Right cardiac atrium (tissue), 5 donors: Measurements from ENCODE around the gene CASK. TPM values are rescaled to one million over a fixed set of nuclear protein-coding genes. Genes with fewer than 3 reads are reported as not detected.
A peak's percentile ranks its signal among the peaks of the same experiment; 100 is the strongest.

Experiments used
- ATAC-seq, 2 donors: fragments of 200-7000 bp; cut with Tn5 transposase; one replicate each; pipeline versions ENCODE4 v1.8.0 to v1.9.1; 2020; ENCODE audit warnings: moderate library complexity in 2 of 2, mild to moderate bottlenecking in 1 of 2
- DNase-seq, 3 donors: peaks; one replicate each; pipeline ENCODE4 v3.0.0-alpha.2; 2020
- H3K27ac ChIP-seq: one replicate; pipeline ENCODE4 v1.5.1; 2013; ENCODE audit warnings: mild to moderate bottlenecking, low read length, control low read depth, moderate library complexity
- H3K27me3 ChIP-seq: one replicate; pipeline ENCODE4 v1.6.1; 2013; ENCODE audit not compliant: control insufficient read depth, insufficient read depth
- H3K4me1 ChIP-seq: one replicate; pipeline ENCODE4 v1.6.1; 2013; ENCODE audit warnings: low read length; ENCODE audit not compliant: control insufficient read depth, insufficient read depth
- H3K4me3 ChIP-seq: one replicate; pipeline ENCODE4 v1.5.1; 2013; ENCODE audit warnings: low read length, control low read depth
- H3K9me3 ChIP-seq: one replicate; pipeline ENCODE4 v1.6.1; 2013; ENCODE audit warnings: low read length; ENCODE audit not compliant: control insufficient read depth
- WGBS: extraction: QIAGEN DNeasy Blood & Tissue Kit; methylation state at CpG from one replicate; pipeline ENCODE4 v1.1.7; 2013; 5-methylcytosine and 5-hydroxymethylcytosine counted together
- intact Hi-C, 4 donors: fragments of 100-400 bp; cut with DNase I; formaldehyde crosslinking; loops; one replicate each; pipeline versions ENCODE4 v1.11.0 to v1.14.0; 2022 to 2023
- polyA plus RNA-seq: library from polyadenylated mRNA; stranded (reverse); fragments of 200-250 nt; gene quantifications from one replicate; pipeline ENCODE4 v1.2.3, GENCODE V29; 2013
- total RNA-seq, 4 donors: library from RNA; stranded (reverse); fragmentation: NEBNext Ultra II Directional; extraction: Animal tissue kit (Norgen Biotek cat#: 25700); gene quantifications; one replicate each; pipeline ENCODE4 v1.2.1, GENCODE V29; 2021
- donor health status: healthy with polysubstance abuse.
- donor health status: DM: no; HTN: yes; CAD: no.
- donor health status: DM: no; HTN: no; CAD: no.
- donor health status: DM: no; HTN: yes; CAD: no; lungs with severe emphysema.
- donor health status: DM: yes; HTN: yes; CAD: no.

CASK gene
- total and polyA plus RNA-seq, 5 donors = 3.3 to 17.5 (median 16.8) TPM

- Histone ChIP-seq H3K9me3 (no peaks in the 10 kb centered on the region), H3K4me1 (no peaks in the 10 kb centered on the region), H3K27me3 (no peaks in the 10 kb centered on the region), H3K4me3 (no peak overlapping the region), H3K27ac (no peak overlapping the region)
- ATAC-seq (peak in 1 of 2 donors; percentile 28), DNase-seq (no peak)
- 96% methylated on average over 3 of the region's 3 CpGs for whole genome bisulfite sequencing
- intact Hi-C loops = no loop called here
Observed at GRCh38 chrX:41906515-41907187, 16.7 kb downstream of the CASK start.

- DNase-seq (no peak), ATAC-seq (no peak)
- Histone ChIP-seq H3K27ac (no peak overlapping the region), H3K4me1 (no peaks in the 10 kb centered on the region), H3K4me3 (no peak overlapping the region), H3K9me3 (no peaks in the 10 kb centered on the region), H3K27me3 (no peaks in the 10 kb centered on the region)
- intact Hi-C loops = no loop called here
- 79% methylated on average over 1 of the region's 1 CpG for WGBS
Observed at GRCh38 chrX:41903544-41903943, 19.8 kb downstream of the CASK start.

GRCh38 chrX:41900321-41900720, 23.0 kb downstream of the CASK start:
- Histone ChIP-seq H3K4me1 (no peaks in the 10 kb centered on the region), H3K4me3 (no peak overlapping the region), H3K27ac (no peak overlapping the region), H3K9me3 (no peaks in the 10 kb centered on the region), H3K27me3 (no peaks in the 10 kb centered on the region)
- intact Hi-C loops = no loop called here
- ATAC-seq (no peak), DNase-seq (no peak)

GRCh38 chrX:41895826-41896225, 27.5 kb downstream of the CASK start:
- H3K4me3 ChIP-seq = no peak overlapping the region
- DNase-seq = no peak
- H3K9me3 ChIP-seq = no peaks in the 10 kb centered on the region
- H3K27ac ChIP-seq = no peak overlapping the region
- no peaks in the 10 kb centered on the region for H3K27me3 ChIP-seq
- intact Hi-C loops = no loop called here
- no peak for ATAC-seq
- no peaks in the 10 kb centered on the region for H3K4me1 ChIP-seq

- intact Hi-C loops = no loop called here
- H3K27ac ChIP-seq = no peak overlapping the region
- no peak overlapping the region for H3K4me3 ChIP-seq
- WGBS = 36% methylated on average over 1 of the region's 1 CpG
- no peaks in the 10 kb centered on the region for H3K4me1 ChIP-seq
- H3K27me3 ChIP-seq = no peaks in the 10 kb centered on the region
- ATAC-seq (no peak), DNase-seq (no peak)
- no peaks in the 10 kb centered on the region for H3K9me3 ChIP-seq
Observed at GRCh38 chrX:41890026-41890423, 33.3 kb downstream of the CASK start.

- no peaks in the 10 kb centered on the region for H3K9me3 ChIP-seq
- H3K27ac ChIP-seq = no peak overlapping the region
- intact Hi-C loops = no loop called here
- ATAC-seq (no peak), DNase-seq (no peak)
- no peak overlapping the region for H3K4me3 ChIP-seq
- H3K4me1 ChIP-seq = no peaks in the 10 kb centered on the region
- no peaks in the 10 kb centered on the region for H3K27me3 ChIP-seq
- WGBS = 70% methylated on average over 1 of the region's 1 CpG
Observed at GRCh38 chrX:41889317-41890025, 33.9 kb downstream of the CASK start.

GRCh38 chrX:41887691-41888090, 35.7 kb downstream of the CASK start:
- intact Hi-C loops = no loop called here
- 97% methylated on average over 1 of the region's 1 CpG for WGBS
- no peaks in the 10 kb centered on the region for H3K9me3 ChIP-seq
- peaks cover 4% of the 10 kb centered on the region for H3K4me1 ChIP-seq
- no peak for ATAC-seq
- no peaks in the 10 kb centered on the region for H3K27me3 ChIP-seq
- no peak overlapping the region for H3K4me3 ChIP-seq
- no peak for DNase-seq
- H3K27ac ChIP-seq = no peak overlapping the region

GRCh38 chrX:41885724-41886123, 37.6 kb downstream of the CASK start:
- no peak for ATAC-seq
- Histone ChIP-seq H3K4me3 (no peak overlapping the region), H3K9me3 (no peaks in the 10 kb centered on the region), H3K4me1 (peaks cover 4% of the 10 kb centered on the region), H3K27me3 (no peaks in the 10 kb centered on the region), H3K27ac (no peak overlapping the region)
- 83% methylated on average over 1 of the region's 1 CpG for WGBS
- intact Hi-C loops = no loop called here
- no peak for DNase-seq

- Histone ChIP-seq H3K4me3 (no peak overlapping the region), H3K4me1 (peaks cover 4% of the 10 kb centered on the region), H3K27ac (no peak overlapping the region), H3K27me3 (no peaks in the 10 kb centered on the region), H3K9me3 (no peaks in the 10 kb centered on the region)
- DNase-seq (no peak), ATAC-seq (no peak)
- 63% methylated on average over 1 of the region's 1 CpG for WGBS
- intact Hi-C loops = no loop called here
Observed at GRCh38 chrX:41881166-41881565, 42.2 kb downstream of the CASK start.

- WGBS = 89% methylated on average over 2 of the region's 2 CpGs
- no peaks in the 10 kb centered on the region for H3K9me3 ChIP-seq
- no peak overlapping the region for H3K27ac ChIP-seq
- ATAC-seq = no peak
- no peak overlapping the region for H3K4me3 ChIP-seq
- H3K4me1 ChIP-seq = no peaks in the 10 kb centered on the region
- intact Hi-C loops = no loop called here
- no peaks in the 10 kb centered on the region for H3K27me3 ChIP-seq
- DNase-seq = no peak
Observed at GRCh38 chrX:41877167-41877566, 46.2 kb downstream of the CASK start.

GRCh38 chrX:41875142-41875541, 48.2 kb downstream of the CASK start:
- ATAC-seq (no peak), DNase-seq (no peak)
- Histone ChIP-seq H3K27me3 (no peaks in the 10 kb centered on the region), H3K4me3 (no peak overlapping the region), H3K27ac (no peak overlapping the region), H3K4me1 (no peaks in the 10 kb centered on the region), H3K9me3 (no peaks in the 10 kb centered on the region)
- intact Hi-C loops = no loop called here
- 100% methylated on average over 1 of the region's 1 CpG for WGBS
